ENCODE data around the gene TMEM208.

TMEM208 gene

DNA sequence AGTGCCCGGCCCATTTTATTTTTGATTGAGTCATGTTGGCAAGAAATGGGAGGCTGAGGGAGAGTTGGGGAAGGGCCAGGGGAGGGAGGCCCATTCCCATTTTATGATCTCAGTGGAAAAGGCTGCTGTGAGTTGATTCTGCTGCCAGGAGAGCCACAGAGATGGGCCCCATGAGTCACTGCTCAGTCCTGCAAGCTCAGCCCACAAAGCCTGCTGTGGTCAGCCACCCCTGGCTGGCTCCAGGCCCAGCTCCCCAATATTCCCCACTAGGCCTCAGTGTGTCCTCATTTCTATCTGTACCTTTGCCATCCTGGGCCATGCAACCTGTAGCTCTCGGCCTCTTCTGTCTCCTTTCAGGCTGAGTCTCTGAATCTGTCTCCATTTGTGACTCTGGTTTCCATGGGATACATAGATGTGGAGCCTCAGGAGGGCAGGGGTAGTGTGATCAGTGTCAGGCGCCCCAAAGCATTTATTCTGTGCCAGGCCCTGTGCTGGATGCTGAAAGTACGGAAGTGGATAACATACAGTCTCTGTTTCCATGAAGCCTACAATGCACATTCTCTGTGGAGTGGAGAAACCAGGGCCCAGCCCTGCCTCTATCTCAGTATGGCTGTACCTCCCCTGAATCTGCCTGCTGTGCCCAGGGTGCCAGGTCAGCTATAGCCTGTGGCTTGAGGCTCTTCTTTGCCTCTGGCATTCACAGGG is 50.5 kb downstream of the TMEM208 start:
- no peak for DNase-seq (ENCODE audit: low read depth in 2 of 2)

DNA sequence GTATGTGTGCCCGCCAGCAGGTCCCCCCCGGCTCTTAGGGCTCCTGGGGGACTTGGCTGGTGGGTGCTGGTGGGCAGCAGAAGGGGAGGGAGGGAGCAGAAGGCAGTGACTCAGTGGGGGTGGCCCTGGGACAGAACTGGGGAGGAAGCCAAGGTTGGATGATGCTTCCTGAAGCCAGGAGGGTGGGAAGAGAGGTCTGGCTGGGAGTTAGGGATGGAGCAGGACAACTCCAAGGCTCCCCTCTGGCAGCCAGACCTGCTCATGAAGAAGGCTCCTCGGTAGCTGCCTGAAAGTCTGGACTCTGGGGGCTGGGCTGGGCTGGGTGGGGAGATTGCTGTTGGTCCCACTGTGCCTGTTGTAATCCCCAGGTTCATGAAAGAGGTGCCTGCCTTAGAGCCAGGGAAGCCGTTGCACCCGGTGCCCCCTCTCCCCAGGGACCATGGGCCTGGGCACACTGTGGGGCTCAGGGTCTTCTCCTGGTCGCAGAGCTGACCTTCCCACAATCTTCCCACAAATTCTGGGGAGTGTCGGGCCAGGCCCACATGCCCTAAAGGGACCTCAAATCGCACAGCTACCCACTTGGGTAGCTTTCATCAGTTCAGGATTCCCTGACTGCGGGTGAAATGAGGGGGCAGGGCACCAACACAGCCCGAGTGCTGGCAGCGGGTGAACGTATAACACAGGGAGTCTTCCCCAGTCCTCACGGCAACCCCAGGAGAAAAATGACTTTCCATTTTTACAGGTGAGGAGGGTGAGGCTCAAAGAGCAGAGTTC is 51.3 kb downstream of the TMEM208 start:
- DNase-seq (ENCODE audit: low read depth in 2 of 2), result no peak
